Stimulated activated CD8-positive, alpha-beta memory T cell treated with anti-CD3 and anti-CD28 coated beads, Interleukin-15, amount 100 ng/mL, for 4 hours (primary cell): ENCODE measurements around the gene UBXN11.

Experiments used
- DNase-seq, 2 donors: peaks; one replicate each; pipeline ENCODE4 v3.0.0-alpha.2; 2020; ENCODE audit warnings: low read depth in 2 of 2

The UBXN11 gene

GRCh38 chr1:26268290-26269197 is 37.9 kb downstream of the UBXN11 start:
- no peak for DNase-seq

DNA sequence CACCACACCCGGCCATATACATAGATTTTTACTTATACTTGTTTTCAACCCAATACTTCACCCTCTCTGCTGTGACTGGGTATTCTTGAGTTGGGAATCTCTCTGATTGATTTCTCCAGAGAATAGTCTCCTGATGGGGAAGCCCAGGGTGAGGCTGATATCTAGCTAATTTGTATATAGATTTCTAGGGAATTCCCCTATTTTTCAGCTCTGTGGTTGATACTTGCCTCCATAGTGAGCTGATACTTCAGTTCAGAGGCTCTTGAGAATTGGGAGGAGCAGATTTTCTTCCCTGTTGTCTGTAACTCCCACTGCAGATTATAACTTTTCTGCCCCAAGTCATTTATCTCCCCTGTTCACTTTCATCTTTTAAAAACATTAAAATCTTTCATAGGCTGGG is 41.0 kb downstream of the UBXN11 start:
- no peak for DNase-seq

GRCh38 chr1:26263212-26263611 is 43.2 kb downstream of the UBXN11 start:
- no peak for DNase-seq

DNA sequence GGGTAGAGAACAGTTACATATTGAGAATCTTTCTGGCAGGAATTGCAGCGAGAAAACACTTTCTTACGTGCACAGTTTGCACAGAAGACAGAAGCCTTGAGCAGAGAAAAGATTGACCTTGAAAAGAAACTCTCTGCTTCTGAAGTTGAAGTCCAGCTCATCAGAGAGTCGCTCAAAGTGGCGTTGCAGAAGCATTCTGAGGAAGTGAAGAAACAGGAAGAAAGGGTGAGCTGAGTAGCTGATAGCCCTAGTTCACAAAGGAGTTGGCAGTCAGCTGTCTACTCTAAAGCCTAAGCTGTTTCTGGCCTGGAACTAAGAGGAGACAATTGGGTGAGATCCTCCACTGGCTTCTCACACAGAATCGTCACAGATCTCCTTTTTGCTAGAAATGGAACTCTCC is 46.9 kb downstream of the UBXN11 start:
- no peak for DNase-seq

- no peak for DNase-seq
These were observed 47.4 kb downstream of the UBXN11 start for GRCh38 chr1:26259005-26259404.

GRCh38 chr1:26257222-26257621 is 49.2 kb downstream of the UBXN11 start:
- no peak for DNase-seq

DNA sequence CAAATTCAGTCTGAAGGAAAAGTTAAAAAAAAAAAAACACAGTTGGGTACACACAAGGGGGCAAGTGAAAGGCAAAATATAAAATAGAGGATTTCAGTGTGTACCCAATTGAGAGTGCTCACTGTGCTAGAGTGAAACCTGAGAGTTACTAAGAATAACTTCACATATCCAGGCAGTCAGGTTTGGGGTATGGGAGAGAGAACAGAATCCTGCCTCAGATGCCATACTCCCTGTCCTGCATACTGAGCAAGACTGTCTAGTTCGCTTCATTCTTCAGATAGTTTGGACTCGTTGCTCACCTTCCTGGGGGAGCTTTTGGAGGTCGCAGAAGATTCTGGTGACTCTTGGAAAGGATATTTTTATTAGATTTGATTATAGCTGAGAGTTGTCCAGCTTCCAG is 52.0 kb downstream of the UBXN11 start:
- DNase-seq = no peak

GRCh38 chr1:26252718-26253117 is 53.7 kb downstream of the UBXN11 start:
- DNase-seq = no peak

DNA sequence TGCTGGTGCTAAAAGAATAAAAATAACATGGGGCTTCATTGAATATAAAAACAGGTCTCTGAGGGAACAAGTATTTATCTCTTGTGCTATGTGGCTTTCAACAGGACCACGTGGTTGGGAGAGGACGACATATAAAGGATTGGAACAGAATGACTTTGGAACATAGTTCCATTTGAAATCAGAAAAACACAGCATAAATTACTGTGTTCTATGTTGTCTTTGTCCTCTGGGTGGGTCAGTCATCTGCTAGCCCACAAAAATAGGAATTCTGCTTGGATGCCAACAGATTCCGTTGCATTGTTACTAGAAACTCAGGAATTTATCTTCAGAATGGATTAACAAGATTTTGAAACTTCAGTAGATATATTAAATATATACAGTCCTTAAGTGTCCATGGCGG is 66.5 kb downstream of the UBXN11 start:
- no peak for DNase-seq

GRCh38 chr1:26237230-26237966 is 69.0 kb downstream of the UBXN11 start:
- no peak for DNase-seq

DNA sequence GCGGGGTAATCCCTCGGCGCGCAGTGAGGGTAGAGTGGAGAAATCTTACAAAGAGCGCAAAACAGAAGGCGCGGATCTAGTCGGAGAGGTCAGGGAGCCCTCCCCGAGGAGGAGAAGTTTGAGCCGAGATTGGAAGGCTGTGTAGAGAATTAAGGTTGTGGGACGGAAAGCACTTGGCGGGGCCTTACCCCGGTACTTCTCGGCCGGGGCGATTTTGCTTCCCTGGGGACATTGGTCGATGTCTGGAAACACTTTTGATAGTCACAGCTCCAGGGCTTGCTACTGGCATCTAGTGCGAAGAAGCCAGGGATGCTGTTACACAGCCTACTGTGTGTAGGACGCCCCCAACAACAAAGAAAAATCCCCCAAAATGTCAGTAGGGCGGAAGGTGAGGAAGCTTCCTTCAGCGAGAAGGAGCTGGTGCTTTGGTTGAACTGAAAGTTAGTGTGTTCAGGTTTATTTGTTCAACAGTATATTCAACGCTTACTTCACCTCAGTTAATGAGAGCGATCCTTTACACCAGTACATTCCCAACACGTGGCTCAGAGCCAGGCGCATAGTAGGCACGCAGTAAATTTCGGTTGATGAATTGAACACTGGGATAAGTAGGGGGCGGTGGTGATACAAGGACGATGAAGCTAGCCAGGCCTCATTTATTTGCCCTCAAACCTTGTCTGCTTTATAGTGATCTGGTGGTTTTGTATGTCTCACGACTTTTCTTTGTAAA is 71.6 kb downstream of the UBXN11 start:
- DNase-seq = no peak

DNA sequence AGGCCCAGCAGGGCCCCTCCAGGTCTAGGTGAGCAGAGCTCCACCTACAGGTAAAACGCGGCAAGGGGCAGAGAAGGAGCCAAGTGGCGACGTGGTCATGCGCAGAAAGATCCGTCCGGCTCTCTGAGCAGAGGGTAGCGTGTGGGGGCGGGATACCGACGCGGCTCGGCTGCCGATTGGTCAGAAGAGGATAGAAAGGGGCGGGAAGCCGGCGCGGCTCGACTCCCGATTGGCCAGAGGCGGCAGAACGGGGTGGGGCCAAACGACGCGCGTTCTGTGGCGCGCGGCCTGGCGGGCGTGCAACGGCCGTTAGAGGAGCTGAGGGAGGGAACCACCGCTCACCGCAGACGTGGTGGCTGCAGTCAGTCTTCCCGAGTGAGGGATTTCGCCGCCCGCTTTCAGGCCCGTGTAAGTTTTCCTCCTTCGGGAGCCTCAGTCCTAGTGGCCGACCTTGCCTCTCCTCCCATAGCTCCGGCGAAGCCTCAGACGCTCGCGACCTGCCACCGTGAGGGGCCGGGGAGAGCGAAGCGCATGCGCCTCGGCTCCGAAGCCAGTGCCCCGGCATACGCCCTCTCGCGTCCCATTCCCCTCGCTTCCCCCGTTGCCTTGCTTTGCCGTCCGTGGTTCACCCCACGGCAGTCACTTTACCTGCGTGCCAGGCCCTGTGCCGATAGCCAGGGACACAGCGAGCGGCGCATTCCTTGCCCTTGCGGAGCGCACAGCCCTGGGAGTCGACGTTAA is 72.4 kb downstream of the UBXN11 start, which contains the start of gene CEP85:
TSS of gene CEP85 (plus strand) at position 298 of the 741 bp plus-strand sequence. CDS start 5,584 bp downstream, outside the sequence.
- DNase-seq = peak; percentile 95 to 97
